Motor neuron (in vitro differentiated cells): Measurements from ENCODE around the gene PSMB5. TPM values are rescaled to one million over a fixed set of nuclear protein-coding genes. Genes with fewer than 3 reads are reported as not detected.

Experiments used
- ATAC-seq, 8 experiments: fragments of 200-7000 bp; cut with Tn5 transposase; replicated peaks in 6 of 8; 2 replicates each; pipeline ENCODE4 v1.8.0; 2021; ENCODE audit warnings: mild to moderate bottlenecking in 8 of 8, moderate library complexity in 8 of 8
- H3K27ac ChIP-seq, 2 donors: fragments of 250-450 bp; sonication (Bioruptor Pico); 2 replicates each; pipeline ENCODE4 v1.9.0; 2021; ENCODE audit warnings: antibody characterized with exemption in 2 of 2, mild to moderate bottlenecking in 2 of 2, moderate library complexity in 1 of 2
- H3K4me1 ChIP-seq, 2 donors: fragments of 250-450 bp; sonication (Bioruptor Pico); replicated peaks in 1 of 2; 2 replicates each; pipeline ENCODE4 v1.6.1; 2021; ENCODE audit warnings: antibody characterized with exemption in 2 of 2, mild to moderate bottlenecking in 2 of 2, moderate library complexity in 1 of 2
- H3K4me3 ChIP-seq, 5 donors: fragments of 250-450 bp; sonication (Bioruptor Pico); 2 replicates each; pipeline ENCODE4 v1.9.0; 2021; ENCODE audit warnings: antibody characterized with exemption in 5 of 5, mild to moderate bottlenecking in 5 of 5, moderate library complexity in 4 of 5
- WGBS, 10 experiments: fragments of 450-650 bp; shearing (Covaris generic); methylation state at CpG; one replicate each; pipeline ENCODE4 v1.0.0; 2022; 5-methylcytosine and 5-hydroxymethylcytosine counted together
- in situ Hi-C, 9 experiments: fragments of 400-800 bp; cut with MboI; loops; one replicate each; pipeline ENCODE4 v1.15.0; 2021; ENCODE audit warnings: low sequenced_read_pairs in 9 of 9, low pct_unique_long_range_greater_than_20kb in 2 of 9; ENCODE audit not compliant: unreplicated experiment in 9 of 9
- total RNA-seq, 8 experiments: library from RNA; unstranded; fragments of 300-600 nt; gene quantifications; 2 replicates each; pipeline versions ENCODE4 v1.2.3 to v1.2.4, GENCODE V29; 2022

Gene PSMB5
- total RNA-seq, 8 experiments from 2014 or later: 109 to 312 (median 143) TPM

DNA sequence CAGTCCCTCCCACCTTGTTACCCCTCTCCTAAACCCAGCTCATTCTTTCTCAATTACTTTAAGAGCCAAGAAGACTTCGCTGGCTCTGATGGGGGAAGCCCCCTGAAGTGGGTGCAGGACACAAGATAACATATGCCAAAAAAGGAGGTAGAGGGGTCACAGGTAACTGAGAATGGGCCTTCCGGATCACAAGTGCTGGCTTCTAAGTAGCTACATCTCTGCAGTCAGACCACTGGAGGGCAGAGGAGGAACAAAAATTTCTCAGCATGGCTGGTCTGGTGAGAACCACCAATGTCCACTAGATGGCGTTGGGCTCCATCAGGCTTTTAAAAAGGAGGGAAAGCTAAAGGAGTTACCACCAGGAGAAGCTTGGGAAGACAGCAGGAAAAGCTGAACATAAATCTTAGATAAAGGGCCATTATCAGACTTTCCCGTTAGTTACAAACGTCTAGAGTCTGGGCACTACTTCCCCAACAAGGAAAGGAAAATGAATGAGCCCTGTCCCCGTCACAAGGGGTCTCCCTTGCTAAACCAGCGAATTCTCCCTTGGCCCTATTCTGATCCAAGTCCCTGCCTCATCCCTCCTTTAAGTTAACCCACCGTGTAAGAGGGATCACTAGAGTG lies 34.2 kb upstream of the PSMB5 start:
- WGBS, 10 experiments: 0 to 70% (median 17%) methylated on average over 2 to 4 of the region's 8 CpGs; no CpG with 5 or more reads in 3 of the 10 experiments
- peak; percentile 47 to 71 (median 60) for ATAC-seq
- Histone ChIP-seq H3K27ac (no peak overlapping the region), H3K4me1 (peaks cover 27 to 31% of the 10 kb centered on the region in 2 donors), H3K4me3 (peak overlapping the region in 2 of 5 donors; percentile 2 to 13)
- in situ Hi-C loops: loop anchor here in 6 of 9 experiments (10.0 to 25.0 kb wide), 3 partner anchors 84 to 507 kb away; partner anchors contain the start of genes AJUBA (in 2 of the 6) and HAUS4 (in 2 of the 6)

DNA sequence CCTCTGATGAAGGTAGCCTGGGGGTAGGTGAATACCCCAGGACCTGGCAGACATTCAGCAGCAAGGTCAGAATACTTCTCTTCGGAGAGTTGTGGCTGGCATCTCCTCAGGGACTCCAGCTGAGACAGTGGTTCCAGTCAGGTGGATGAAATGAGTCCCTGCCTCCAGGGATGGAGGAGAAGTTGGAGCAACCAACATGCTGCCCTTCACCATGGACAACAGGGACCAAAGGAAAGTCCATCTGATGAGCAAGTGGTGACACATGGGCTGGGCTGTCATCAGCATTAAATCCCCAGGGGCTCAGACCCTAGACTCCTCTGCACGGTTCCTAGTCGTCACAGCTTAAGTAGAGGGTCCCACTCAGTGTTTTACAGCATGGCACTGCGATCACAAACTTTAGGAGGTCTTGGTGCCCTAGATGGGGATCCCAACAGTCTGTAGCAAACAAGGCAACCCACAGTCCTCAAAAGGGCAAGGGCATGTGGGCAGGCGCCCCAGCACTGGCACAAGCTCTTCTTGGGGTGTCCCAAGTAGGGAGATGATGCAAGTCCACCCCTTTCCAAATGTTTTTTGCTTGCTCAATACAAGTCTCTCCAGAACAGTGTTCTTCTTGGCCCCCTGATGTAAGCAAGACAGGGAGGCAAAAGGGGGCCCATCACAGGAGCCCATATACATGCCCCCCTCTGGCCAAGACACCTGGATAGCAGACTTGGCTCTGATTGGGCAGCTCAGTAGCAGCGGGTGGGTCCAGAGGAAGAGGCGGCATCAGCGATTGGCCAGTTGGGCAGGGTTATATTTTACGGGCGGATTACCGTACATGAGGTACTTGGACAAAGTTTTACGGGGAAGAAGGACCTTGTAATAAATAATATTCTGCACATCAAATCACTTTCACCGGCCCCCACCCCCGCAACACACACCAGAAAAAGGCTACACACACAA lies 33.4 kb upstream of the PSMB5 start:
- ATAC-seq: peak in 3 of 8 experiments; percentile 2 to 7 (median 5)
- WGBS, 10 experiments: 64 to 100% (median 80%) methylated on average over 2 to 8 of the region's 14 CpGs; no CpG with 5 or more reads in 1 of the 10 experiments
- Histone ChIP-seq H3K4me1 (peaks cover 27 to 31% of the 10 kb centered on the region in 2 donors), H3K4me3 (no peak overlapping the region), H3K27ac (no peak overlapping the region)
- in situ Hi-C loops: loop anchor here in 6 of 9 experiments (10.0 to 25.0 kb wide), 3 partner anchors 83 to 506 kb away; partner anchors contain the start of genes AJUBA (in 2 of the 6) and HAUS4 (in 2 of the 6)

DNA sequence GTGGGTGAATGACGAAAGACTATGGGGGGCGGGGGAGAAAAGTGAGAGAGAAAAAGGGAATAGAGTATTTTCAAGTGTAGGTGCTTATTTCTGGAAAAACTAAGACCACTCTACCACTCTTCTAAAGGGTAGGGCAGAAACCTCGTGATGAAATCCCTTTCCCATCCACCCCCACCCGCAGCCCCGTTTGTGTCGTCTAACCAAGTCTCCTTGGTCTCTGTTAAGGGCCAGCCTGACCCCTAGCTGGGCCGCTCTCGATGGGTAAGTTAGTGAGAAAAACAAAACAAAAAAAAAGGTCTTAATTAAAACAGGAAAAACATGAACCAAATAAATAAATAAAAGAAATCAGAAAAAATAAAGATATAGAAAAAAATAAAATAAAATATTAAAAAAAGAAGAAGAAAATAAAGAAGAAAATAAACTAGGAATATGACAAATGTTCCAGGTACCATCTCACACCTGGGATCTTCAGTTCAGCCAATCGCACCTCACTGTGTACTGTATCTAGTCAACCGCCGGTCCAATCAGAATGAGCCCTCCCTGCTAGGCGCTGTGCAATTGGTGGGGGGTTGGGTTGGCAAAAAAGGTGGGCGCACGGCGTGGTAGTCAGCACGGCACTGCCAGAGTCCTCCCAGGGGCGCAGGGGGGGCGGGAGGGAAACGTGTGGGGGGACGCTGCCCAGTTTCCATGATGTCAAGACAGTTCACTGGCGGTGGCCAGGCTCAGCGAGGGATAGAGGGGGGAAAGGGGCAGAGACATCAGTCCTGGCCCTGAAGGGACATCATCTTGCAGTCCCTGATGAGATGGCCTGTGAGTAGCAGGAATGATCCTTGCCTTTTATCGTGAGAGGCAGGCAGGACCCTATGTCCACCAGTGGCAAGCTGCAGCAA lies 32.4 kb upstream of the PSMB5 start:
- no peak for ATAC-seq
- 80 to 100% (median 93%) methylated on average over 2 to 16 of the region's 23 CpGs; no CpG with 5 or more reads in 1 of the 10 experiments for WGBS, 10 experiments
- H3K27ac ChIP-seq: no peak overlapping the region
- H3K4me1 ChIP-seq: peaks cover 22 to 28% of the 10 kb centered on the region in 2 donors
- in situ Hi-C loops: loop anchor here in 6 of 9 experiments (10.0 to 25.0 kb wide), 3 partner anchors 82 to 505 kb away; partner anchors contain the start of genes AJUBA (in 2 of the 6) and HAUS4 (in 2 of the 6)
- no peak overlapping the region for H3K4me3 ChIP-seq

DNA sequence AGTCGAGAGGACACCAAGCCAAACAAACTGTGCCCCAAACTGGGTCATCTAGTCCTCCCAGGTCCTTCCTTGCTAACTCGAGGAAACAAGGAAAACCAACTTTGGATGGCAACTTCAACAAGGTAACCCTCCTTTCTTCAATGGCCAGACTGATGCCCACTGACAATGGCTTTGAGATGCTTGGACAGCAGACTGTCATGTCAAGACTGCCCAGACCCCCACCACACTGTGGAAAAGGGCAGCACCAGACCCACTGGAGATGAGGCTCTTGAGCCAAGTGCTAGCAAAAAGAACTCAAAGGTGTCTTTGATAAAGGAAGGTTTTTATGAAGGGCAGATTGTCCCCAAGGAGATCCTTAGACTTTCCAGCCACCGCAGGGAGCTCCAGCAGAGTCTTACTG lies 31.7 kb upstream of the PSMB5 start:
- 94 to 100% (median 100%) methylated on average over 1 to 3 of the region's 3 CpGs; no CpG with 5 or more reads in 2 of the 10 experiments for WGBS, 10 experiments
- ATAC-seq: no peak
- H3K4me1 ChIP-seq: peaks cover 17 to 22% of the 10 kb centered on the region in 2 donors
- in situ Hi-C loops: loop anchor here in 6 of 9 experiments (10.0 to 25.0 kb wide), 3 partner anchors 82 to 504 kb away; partner anchors contain the start of genes AJUBA (in 2 of the 6) and HAUS4 (in 2 of the 6)
- no peak overlapping the region for H3K27ac ChIP-seq
- no peak overlapping the region for H3K4me3 ChIP-seq

DNA sequence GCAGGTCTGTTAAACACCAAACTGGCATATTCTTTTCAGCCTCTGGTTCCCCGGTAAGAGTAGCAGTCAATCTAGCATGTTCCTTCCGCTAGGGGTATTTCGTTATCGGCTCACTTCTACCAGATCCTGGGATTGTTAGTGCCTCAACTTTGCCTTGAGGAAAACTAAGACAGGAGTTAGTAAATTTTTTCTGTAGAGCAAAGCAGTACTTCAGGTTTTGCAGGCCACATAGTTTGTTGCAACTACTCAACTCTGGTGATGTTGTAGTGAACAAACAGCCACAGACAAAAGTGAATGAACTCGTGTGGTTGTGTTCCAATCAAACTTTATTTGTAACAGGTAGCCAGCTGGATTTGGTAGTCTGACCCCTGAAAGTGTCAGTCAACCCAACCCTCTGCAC lies 28.9 kb upstream of the PSMB5 start:
- in situ Hi-C loops: loop anchor here in 6 of 9 experiments (10.0 to 25.0 kb wide), 3 partner anchors 79 to 501 kb away; partner anchors contain the start of genes AJUBA (in 2 of the 6) and HAUS4 (in 2 of the 6)
- Histone ChIP-seq H3K4me1 (peaks cover 3 to 5% of the 10 kb centered on the region in 2 donors), H3K27ac (no peak overlapping the region), H3K4me3 (no peak overlapping the region)
- 83 to 100% (median 96%) methylated on average over 1 to 5 of the region's 5 CpGs; no CpG with 5 or more reads in 1 of the 10 experiments for WGBS, 10 experiments
- no peak for ATAC-seq

DNA sequence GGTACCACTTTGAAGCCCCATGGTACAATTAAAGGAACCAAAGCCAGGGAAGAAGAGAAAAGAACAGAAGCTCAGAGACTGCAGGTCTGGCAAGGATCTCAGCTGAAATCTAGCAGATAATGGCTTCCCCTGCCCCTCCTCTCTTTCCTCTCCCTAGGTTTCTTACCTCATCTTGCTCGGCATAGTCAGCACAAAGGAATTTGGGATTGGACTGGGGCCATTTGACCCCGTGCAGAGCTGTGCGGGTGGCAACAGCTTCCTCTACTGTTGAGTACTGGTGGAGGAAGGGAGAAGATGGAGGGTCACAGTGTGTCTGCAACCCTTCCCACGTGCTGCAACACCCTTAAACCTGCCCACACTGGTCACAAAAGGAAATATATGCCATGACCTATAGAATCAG lies 27.3 kb upstream of the PSMB5 start:
- 0 to 82% (median 60%) methylated on average over 1 to 4 of the region's 4 CpGs; no CpG with 5 or more reads in 6 of the 10 experiments for WGBS, 10 experiments
- Histone ChIP-seq H3K27ac (no peak overlapping the region), H3K4me1 (peaks cover 0 to 2% of the 10 kb centered on the region in 2 donors), H3K4me3 (no peak overlapping the region)
- in situ Hi-C loops: loop anchor here in 6 of 9 experiments (10.0 to 25.0 kb wide), 3 partner anchors 77 to 500 kb away; partner anchors contain the start of genes AJUBA (in 2 of the 6) and HAUS4 (in 2 of the 6)
- ATAC-seq: peak in 2 of 8 experiments; percentile 16 to 34

DNA sequence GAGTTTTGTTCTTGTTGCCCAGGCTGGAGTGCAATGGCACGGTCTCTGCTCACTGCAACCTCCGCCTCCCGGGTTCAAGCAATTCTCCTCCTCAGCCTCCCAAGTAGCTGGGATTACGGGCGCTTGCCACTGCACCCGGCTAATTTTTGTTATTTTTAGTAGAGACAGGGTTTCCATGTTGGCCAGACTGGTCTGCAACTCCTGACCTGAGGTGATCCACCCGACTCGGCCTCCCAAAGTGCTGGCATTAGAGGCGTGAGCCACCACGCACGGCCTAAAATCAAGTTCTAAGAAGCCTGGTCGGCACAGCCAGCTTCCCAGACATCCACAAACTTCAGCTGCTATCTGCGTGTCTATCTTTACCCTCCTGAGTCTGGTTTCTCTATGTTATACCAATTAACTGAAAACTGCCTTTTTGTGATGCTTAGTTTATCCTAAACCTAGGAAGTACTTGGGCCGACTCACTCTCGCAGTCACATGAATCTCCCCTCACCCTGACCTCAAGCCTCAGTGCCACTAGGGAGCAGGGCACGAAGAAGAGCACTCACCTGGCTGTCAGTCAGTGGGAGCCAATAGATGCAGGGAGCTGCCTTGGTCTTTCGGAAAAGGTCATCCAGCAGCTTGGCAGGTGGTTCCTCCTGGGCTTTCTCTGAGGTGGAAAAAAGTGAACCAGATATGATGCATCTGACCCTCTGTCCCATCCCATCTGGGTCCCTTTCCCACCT lies 26.0 kb upstream of the PSMB5 start:
- Histone ChIP-seq H3K4me1 (peaks cover 4 to 6% of the 10 kb centered on the region in 2 donors), H3K4me3 (no peak overlapping the region), H3K27ac (no peak overlapping the region)
- no peak for ATAC-seq
- WGBS, 10 experiments: 60 to 100% (median 99%) methylated on average over 1 to 13 of the region's 17 CpGs
- in situ Hi-C loops: loop anchor here in 6 of 9 experiments (10.0 to 25.0 kb wide), 3 partner anchors 76 to 498 kb away; partner anchors contain the start of genes AJUBA (in 2 of the 6) and HAUS4 (in 2 of the 6)

DNA sequence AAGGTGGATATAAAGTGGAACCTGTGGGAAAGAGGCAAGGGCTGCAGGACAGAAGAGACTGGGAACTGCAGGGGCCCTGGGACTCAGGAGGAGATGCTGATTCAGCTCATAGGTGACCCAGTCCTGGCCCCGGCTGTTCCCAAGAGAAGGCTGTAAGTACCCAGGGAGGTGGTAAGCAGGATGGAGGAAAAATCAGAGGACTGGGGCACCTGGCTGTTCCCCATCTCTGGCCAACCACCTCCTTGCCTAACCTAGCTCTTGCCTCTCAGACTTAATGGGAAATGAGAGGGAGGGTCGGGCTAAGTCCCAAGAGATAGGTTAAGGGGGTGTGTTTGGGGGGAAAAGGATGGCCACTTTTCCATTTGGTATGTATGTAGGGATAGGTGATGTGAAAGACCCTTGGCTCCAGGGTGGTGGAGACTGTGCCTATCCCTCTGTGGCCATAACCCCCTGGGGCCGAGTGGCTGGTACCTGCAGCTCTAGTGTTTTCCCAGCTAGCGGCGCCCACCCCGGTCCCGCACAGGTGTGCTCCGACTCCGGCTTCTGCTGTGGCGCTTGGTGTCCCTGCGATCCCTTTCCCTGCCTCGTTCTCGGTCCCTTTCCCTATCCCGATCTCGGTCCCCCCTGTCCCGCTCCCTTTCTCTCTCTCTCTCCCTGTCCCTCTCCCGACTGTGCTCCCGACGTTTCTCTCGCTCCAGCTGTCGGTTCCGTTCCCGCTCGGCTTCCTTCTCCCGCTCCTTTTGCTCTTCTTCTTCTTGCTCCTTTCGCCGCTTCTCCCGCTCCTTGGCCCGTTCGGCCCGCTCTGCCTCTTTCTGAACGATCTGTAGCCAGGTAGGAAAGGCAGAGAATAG lies 24.2 kb upstream of the PSMB5 start:
- in situ Hi-C loops: loop anchor here in 7 of 9 experiments (10.0 to 25.0 kb wide), 3 partner anchors 64 to 497 kb away; partner anchors contain the start of gene HAUS4 (in 2 of the 7)
- Histone ChIP-seq H3K4me1 (peaks cover 6 to 10% of the 10 kb centered on the region in 2 donors), H3K4me3 (no peak overlapping the region), H3K27ac (no peak overlapping the region)
- 78 to 93% (median 89%) methylated on average over 5 to 29 of the region's 32 CpGs for WGBS, 10 experiments
- ATAC-seq: no peak

DNA sequence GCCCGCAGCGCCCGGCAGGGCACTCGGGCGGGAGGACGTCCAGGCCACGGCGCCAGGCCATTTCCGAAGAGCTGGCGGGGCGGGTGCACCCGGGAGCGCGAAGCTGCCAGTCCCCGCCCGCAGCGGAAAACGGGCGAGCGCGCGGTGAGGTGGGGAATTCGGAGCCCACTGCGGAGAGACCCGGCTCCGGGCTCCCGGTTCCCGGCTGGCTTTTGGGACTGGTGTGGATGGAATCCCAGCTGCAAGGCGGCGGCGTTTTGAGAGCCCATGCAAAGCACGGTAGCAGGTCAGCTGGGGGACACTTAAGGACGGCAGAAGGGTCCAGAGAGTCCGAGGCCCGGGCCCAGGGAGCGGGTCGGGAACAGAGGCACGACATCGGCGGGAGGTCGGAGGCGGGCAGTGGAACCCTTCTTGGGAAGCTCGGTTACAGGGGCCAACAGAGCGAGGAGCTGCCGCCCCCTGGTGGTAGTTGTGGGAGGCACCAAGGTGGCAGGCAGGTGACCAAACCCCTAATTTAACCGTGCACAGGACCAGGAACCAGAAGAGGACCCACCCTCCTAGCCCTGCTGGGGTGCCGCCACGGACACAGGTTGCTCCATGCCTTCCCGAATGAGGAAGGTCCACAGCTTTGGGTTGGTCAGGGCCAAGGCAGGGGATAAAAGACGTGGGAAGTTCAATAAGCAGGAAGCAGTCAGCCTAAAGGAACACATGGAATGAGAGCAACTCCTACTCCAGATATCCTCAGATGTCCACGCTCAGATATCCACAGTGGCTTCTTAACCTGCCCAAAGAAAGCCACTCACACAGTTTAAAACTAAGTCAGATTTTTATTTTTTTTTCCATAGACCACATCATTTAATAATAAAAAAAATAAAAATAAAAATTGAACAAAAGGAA lies 23.3 kb upstream of the PSMB5 start:
- in situ Hi-C loops: loop anchor here in 7 of 9 experiments (10.0 to 25.0 kb wide), 3 partner anchors 63 to 496 kb away; partner anchors contain the start of gene HAUS4 (in 2 of the 7)
- Histone ChIP-seq H3K4me1 (peaks cover 6 to 10% of the 10 kb centered on the region in 2 donors), H3K27ac (peak overlapping the region; percentile 52 to 58), H3K4me3 (peak overlapping the region; percentile 47 to 84 (median 61))
- WGBS, 10 experiments: 0 to 60% (median 30%) methylated on average over 1 to 6 of the region's 51 CpGs; no CpG with 5 or more reads in 3 of the 10 experiments
- ATAC-seq: peak; percentile 57 to 78 (median 75)
